HL-60 (cell line): ENCODE results near the gene INPP5J.
A peak's percentile ranks its signal among the peaks of the same experiment; 100 is the strongest.

Experiments used
- DNase-seq, 2 experiments: peaks; one replicate each; pipeline ENCODE4 v3.0.0-alpha.2; 2010 to 2020; ENCODE audit warnings: low read depth in 1 of 2, low spot score in 1 of 2
- H3K27ac ChIP-seq: fragments of 250-450 bp; sonication (Bioruptor Pico); replicated peaks from 2 replicates; pipeline ENCODE4 v1.5.1; 2020; ENCODE audit warnings: mild to moderate bottlenecking, moderate library complexity
- H3K27me3 ChIP-seq: fragments of 250-450 bp; sonication (Bioruptor Pico); 2 replicates; pipeline ENCODE4 v1.5.1; 2021; ENCODE audit warnings: mild to moderate bottlenecking, moderate library complexity; ENCODE audit not compliant: insufficient read depth, poor library complexity, severe bottlenecking
- H3K4me3 ChIP-seq: replicated peaks from 2 replicates; pipeline ENCODE4 v1.5.1; 2011; ENCODE audit warnings: mild to moderate bottlenecking, control low read depth, low read length; ENCODE audit not compliant: insufficient read depth
- GABPA ChIP-seq: IDR thresholded peaks from 2 replicates; pipeline ENCODE4 v1.6.1; 2012; ENCODE audit warnings: low read depth
- POLR2AphosphoS5 ChIP-seq: IDR thresholded peaks from 2 replicates; pipeline ENCODE4 v1.6.1; 2012; ENCODE audit warnings: low read depth
- SPI1 ChIP-seq: IDR thresholded peaks from 2 replicates; pipeline ENCODE4 v1.6.1; 2012; ENCODE audit warnings: low read depth, mild to moderate bottlenecking, borderline replicate concordance
- TF ChIP-seq, protein P1 (sequence below): IDR thresholded peaks from 2 replicates; pipeline ENCODE4 v1.6.1; 2012; ENCODE audit warnings: low read depth; ENCODE audit not compliant: insufficient replicate concordance
- TF ChIP-seq, protein P2 (sequence below): IDR thresholded peaks from one replicate; pipeline ENCODE4 v1.5.1; 2011; ENCODE audit warnings: low read length, control low read depth, inconsistent platforms; ENCODE audit not compliant: insufficient read depth

INPP5J gene

DNA sequence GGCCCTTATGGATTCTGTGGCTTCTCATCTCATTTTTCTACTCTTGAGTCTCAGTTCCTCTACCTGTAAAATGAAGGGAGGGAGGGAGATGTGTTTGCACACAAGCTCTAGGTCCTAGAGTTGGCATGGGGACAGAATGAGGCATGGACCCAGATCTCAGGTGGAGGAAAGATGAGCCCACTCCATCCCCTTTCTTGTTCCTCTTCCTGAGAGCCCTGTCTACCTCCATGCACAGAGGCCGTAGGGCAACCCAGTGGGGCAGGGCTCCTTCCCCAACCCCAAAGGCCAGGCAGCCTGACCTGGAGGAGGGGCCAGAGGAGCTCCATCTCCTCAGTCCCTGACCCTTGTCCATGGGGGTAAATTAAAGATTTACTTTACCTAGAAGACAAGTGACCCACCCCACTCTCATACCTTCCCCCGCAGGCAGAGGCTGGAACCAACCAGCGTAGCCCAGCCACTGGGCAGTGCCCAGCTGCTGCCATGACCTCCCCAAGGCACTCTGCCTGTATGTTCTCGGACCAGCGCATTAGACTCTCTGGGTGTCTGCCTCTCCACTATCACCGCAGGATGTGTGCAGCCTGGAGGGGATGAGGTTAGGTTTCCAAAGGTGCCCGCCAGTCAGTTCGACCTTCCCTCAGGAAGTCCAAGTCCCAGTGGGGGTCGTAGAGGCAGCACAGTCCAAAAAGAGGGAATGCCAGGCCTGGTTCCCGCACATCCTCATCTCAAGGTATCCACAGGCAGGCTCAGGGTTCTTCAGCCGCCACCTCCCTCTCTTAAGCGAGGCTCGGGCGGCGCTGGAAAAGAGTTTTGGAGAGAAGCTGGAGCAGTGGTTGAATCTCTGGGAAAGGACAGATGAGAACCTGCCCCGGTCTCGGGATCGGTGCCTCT, 38.6 kb upstream of the INPP5J start:
- Histone ChIP-seq H3K27ac (peak overlapping the region; percentile 77), H3K4me3 (peak overlapping the region; percentile 63), H3K27me3 (no peaks in the 10 kb centered on the region)
- TF ChIP-seq POLR2AphosphoS5 = no peak
- no peak for TF ChIP-seq SPI1
- no peak for TF ChIP-seq GABPA
- TF ChIP-seq, protein P1, sequence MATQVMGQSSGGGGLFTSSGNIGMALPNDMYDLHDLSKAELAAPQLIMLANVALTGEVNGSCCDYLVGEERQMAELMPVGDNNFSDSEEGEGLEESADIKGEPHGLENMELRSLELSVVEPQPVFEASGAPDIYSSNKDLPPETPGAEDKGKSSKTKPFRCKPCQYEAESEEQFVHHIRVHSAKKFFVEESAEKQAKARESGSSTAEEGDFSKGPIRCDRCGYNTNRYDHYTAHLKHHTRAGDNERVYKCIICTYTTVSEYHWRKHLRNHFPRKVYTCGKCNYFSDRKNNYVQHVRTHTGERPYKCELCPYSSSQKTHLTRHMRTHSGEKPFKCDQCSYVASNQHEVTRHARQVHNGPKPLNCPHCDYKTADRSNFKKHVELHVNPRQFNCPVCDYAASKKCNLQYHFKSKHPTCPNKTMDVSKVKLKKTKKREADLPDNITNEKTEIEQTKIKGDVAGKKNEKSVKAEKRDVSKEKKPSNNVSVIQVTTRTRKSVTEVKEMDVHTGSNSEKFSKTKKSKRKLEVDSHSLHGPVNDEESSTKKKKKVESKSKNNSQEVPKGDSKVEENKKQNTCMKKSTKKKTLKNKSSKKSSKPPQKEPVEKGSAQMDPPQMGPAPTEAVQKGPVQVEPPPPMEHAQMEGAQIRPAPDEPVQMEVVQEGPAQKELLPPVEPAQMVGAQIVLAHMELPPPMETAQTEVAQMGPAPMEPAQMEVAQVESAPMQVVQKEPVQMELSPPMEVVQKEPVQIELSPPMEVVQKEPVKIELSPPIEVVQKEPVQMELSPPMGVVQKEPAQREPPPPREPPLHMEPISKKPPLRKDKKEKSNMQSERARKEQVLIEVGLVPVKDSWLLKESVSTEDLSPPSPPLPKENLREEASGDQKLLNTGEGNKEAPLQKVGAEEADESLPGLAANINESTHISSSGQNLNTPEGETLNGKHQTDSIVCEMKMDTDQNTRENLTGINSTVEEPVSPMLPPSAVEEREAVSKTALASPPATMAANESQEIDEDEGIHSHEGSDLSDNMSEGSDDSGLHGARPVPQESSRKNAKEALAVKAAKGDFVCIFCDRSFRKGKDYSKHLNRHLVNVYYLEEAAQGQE = no peak
- TF ChIP-seq, protein P2, sequence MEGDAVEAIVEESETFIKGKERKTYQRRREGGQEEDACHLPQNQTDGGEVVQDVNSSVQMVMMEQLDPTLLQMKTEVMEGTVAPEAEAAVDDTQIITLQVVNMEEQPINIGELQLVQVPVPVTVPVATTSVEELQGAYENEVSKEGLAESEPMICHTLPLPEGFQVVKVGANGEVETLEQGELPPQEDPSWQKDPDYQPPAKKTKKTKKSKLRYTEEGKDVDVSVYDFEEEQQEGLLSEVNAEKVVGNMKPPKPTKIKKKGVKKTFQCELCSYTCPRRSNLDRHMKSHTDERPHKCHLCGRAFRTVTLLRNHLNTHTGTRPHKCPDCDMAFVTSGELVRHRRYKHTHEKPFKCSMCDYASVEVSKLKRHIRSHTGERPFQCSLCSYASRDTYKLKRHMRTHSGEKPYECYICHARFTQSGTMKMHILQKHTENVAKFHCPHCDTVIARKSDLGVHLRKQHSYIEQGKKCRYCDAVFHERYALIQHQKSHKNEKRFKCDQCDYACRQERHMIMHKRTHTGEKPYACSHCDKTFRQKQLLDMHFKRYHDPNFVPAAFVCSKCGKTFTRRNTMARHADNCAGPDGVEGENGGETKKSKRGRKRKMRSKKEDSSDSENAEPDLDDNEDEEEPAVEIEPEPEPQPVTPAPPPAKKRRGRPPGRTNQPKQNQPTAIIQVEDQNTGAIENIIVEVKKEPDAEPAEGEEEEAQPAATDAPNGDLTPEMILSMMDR = no peak
- DNase-seq = no peak

DNA sequence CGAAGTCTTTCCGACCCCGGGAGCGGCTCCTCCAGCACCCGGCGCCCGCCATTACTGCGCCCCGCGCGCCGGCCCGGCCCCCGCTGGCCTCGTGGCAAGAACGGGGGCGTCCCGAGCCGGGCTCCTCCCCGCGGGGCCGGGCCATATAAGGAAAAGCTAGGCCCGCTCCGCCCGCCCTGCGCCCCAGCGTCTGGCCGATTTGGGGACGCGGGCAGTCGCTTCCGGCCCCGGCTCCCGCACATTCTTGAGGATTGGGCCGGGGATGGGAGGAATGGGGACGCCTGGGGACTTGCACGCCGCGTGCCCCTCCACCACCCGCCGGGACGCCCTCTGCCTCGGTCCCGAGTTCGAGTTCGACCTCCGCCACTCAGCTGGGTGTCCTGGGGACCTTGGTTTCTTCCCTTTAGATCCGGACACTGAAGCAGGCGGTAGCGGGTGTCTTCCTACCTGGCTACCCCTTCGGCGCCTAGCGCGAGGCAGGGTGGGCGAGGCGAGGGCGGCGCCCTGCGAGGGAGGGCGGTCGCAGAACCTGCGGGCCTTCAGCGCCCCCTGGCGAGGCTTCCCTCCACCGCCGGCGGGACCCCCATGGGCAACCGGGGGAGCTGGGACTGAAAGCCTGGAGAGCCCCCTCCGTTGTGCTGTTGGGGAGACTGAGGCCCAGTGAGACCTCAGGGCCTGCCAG, 37.8 kb upstream of the INPP5J start:
- no peak for TF ChIP-seq GABPA
- TF ChIP-seq, protein P2 = peak; percentile 55
- peak; percentile 60; the same call in 1 of the 2 replicates for TF ChIP-seq POLR2AphosphoS5
- TF ChIP-seq SPI1 = no peak
- TF ChIP-seq, protein P1 = peak; percentile 52
- no peaks in the 10 kb centered on the region for H3K27me3 ChIP-seq
- peak overlapping the region; percentile 63 for H3K4me3 ChIP-seq
- H3K27ac ChIP-seq = peak overlapping the region; percentile 77
- peak; percentile 77 for DNase-seq

DNA sequence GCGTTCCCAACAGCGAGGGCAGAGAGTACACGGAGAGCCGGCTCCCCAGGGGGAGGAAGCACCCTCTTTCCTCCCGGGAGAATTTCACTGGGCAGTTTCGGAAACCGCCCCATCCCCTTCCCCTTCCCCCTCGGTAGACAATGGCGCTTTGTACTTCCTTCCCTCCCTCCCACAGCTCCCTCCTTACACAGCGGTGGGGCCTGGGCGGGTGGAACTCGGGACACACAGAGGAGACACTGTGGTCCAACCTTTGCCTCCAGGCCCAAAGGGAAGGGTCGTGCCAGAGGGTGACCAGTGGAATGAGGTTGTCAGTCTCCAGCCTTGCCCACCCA, 37.3 kb upstream of the INPP5J start:
- H3K27ac ChIP-seq = peak overlapping the region; percentile 77
- no peak for TF ChIP-seq GABPA
- TF ChIP-seq SPI1 = no peak
- no peak for TF ChIP-seq POLR2AphosphoS5
- TF ChIP-seq, protein P1 = no peak
- TF ChIP-seq, protein P2 = no peak
- no peaks in the 10 kb centered on the region for H3K27me3 ChIP-seq
- peak overlapping the region; percentile 63 for H3K4me3 ChIP-seq
- peak in 1 of 2 experiments; percentile 39 for DNase-seq
